HepG2 (cell line): Measurements from ENCODE around the gene ACAD11. TPM values are rescaled to one million over a fixed set of nuclear protein-coding genes. Genes with fewer than 3 reads are reported as not detected.

Experiments used
- ATAC-seq: fragments of 200-7000 bp; cut with Tn5 transposase; 3 replicates; pipeline ENCODE4 v1.9.1; 2020; ENCODE audit warnings: mild to moderate bottlenecking, moderate library complexity
- BruUV-seq: library from RNA; stranded (reverse); fragments of 400-500 nt; replicated peaks from 2 replicates; lab custom pipeline; 2021; lab: Mats Ljungman, UMichigan
- CTCF ChIA-PET: fragments of 300-600 bp; formaldehyde crosslinking; extraction: SDS; loops from one replicate; lab custom pipeline; 2021; ENCODE audit warnings: low total read pairs, inconsistent platforms, low intra/inter-chr PET ratio; lab: Yijun Ruan, JAX
- POLR2A ChIA-PET: fragments of 350-600 bp; sonication (Branson Sonifier 250); formaldehyde crosslinking; loops from one replicate; lab custom pipeline; 2020; ENCODE audit warnings: antibody characterized with exemption, inconsistent platforms; lab: Yijun Ruan, JAX
- DNase-seq: peaks from one replicate; pipeline ENCODE4 v3.0.0-alpha.2; 2015; ENCODE audit warnings: low spot score
- FAIRE-seq: peaks from 3 replicates; lab custom pipeline; 2011; peaks lifted over from hg19 to GRCh38; lab: Jason Lieb, UNC
- H2AFZ ChIP-seq: one replicate; pipeline ENCODE4 v1.6.1; 2011; ENCODE audit warnings: low read length, inconsistent platforms
- H3K27ac ChIP-seq: fragments of 300-600 bp; 3 replicates; pipeline ENCODE4 v1.8.0; 2011; ENCODE audit warnings: mixed run types, mild to moderate bottlenecking, mixed read lengths, low read length, inconsistent platforms; ENCODE audit not compliant: insufficient read depth; ENCODE audit errors: extremely low read length
- H3K27me3 ChIP-seq, 2 experiments: fragments of 200-600 bp in 1 of 2; 2 replicates in 1 of 2; 3 replicates in 1 of 2; pipeline versions ENCODE4 v1.6.0 to v1.8.0; 2011; ENCODE audit warnings: low read length in 2 of 2, mild to moderate bottlenecking in 2 of 2, moderate library complexity in 2 of 2, inconsistent platforms in 1 of 2; ENCODE audit not compliant: insufficient read depth in 2 of 2, control insufficient read depth in 1 of 2
- H3K36me3 ChIP-seq, 2 experiments: fragments of 200-600 bp in 1 of 2; replicated peaks in 1 of 2; 2 replicates in 1 of 2; 3 replicates in 1 of 2; pipeline versions ENCODE4 v1.5.1 to v1.8.0; 2011; ENCODE audit warnings: low read length in 2 of 2, inconsistent platforms in 1 of 2; ENCODE audit not compliant: insufficient read depth in 2 of 2, control insufficient read depth in 1 of 2
- H3K4me1 ChIP-seq: 2 replicates; pipeline ENCODE4 v1.5.1; 2012; ENCODE audit warnings: low read length, inconsistent platforms; ENCODE audit not compliant: insufficient read depth
- H3K4me2 ChIP-seq: 2 replicates; pipeline ENCODE4 v1.6.0; 2011; ENCODE audit warnings: low read depth, low read length, inconsistent platforms
- H3K4me3 ChIP-seq, 3 experiments: fragments of 200-600 bp in 1 of 3; sonication (generic), shearing (Covaris generic) in 1 of 3; replicated peaks in 1 of 3; 2 replicates each; pipeline ENCODE4 v1.5.1; 2011 to 2016; ENCODE audit warnings: low read length in 3 of 3, inconsistent platforms in 2 of 3, low read depth in 2 of 3, mild to moderate bottlenecking in 2 of 3, control low read depth in 1 of 3, mixed read lengths in 1 of 3; ENCODE audit not compliant: insufficient read depth in 1 of 3
- H3K79me2 ChIP-seq: one replicate; pipeline ENCODE4 v1.6.1; 2011; ENCODE audit warnings: low read length, inconsistent platforms; ENCODE audit not compliant: insufficient read depth
- H3K9ac ChIP-seq: 2 replicates; pipeline ENCODE4 v1.6.0; 2011; ENCODE audit warnings: mild to moderate bottlenecking, low read depth, low read length, inconsistent platforms; ENCODE audit not compliant: insufficient read depth
- H3K9me3 ChIP-seq: 2 replicates; pipeline ENCODE4 v1.5.1; 2012; ENCODE audit warnings: mild to moderate bottlenecking, low read length
- H4K20me1 ChIP-seq: 2 replicates; pipeline ENCODE4 v1.6.0; 2011; ENCODE audit warnings: inconsistent platforms, mild to moderate bottlenecking, low read length, moderate library complexity; ENCODE audit not compliant: insufficient read depth
- ARNT ChIP-seq: fragments of 450-650 bp; IDR thresholded peaks from 2 replicates; pipeline ENCODE4 v1.6.1; 2017
- SRSF9 ChIP-seq: fragments of 200-400 bp; formaldehyde crosslinking; IDR thresholded peaks from 2 replicates; pipeline ENCODE4 v1.6.1; 2018; ENCODE audit warnings: borderline replicate concordance, mild to moderate bottlenecking, low read depth, low read length; ENCODE audit not compliant: insufficient read depth, poor library complexity, severe bottlenecking
- TCF7 ChIP-seq: sonication (generic); IDR thresholded peaks from 2 replicates; pipeline ENCODE4 v1.6.1; 2016; ENCODE audit warnings: antibody characterized with exemption, low read depth
- TOPORS ChIP-seq: sonication (generic); formaldehyde crosslinking; IDR thresholded peaks from 2 replicates; pipeline ENCODE4 v1.8.0; 2023; ENCODE audit warnings: mild to moderate bottlenecking, missing genetic modification reagents
- XRCC5 ChIP-seq: fragments of 200-400 bp; formaldehyde crosslinking; optimal IDR thresholded peaks from 2 replicates; pipeline ENCODE3; 2017; ENCODE audit warnings: mild to moderate bottlenecking, low read length
- ZNF124 ChIP-seq: sonication (generic); formaldehyde crosslinking; IDR thresholded peaks from 2 replicates; pipeline ENCODE4 v1.4.0; 2020; ENCODE audit warnings: missing genetic modification reagents
- ZNF382 ChIP-seq: sonication (generic); formaldehyde crosslinking; IDR thresholded peaks from 2 replicates; pipeline ENCODE4 v1.5.0; 2020; ENCODE audit warnings: missing genetic modification reagents, mild to moderate bottlenecking, borderline replicate concordance
- ZNF644 ChIP-seq: IDR thresholded peaks from 2 replicates; pipeline ENCODE4 v1.6.1; 2016; ENCODE audit warnings: low read depth
- ZNF713 ChIP-seq: sonication (generic); formaldehyde crosslinking; IDR thresholded peaks from 2 replicates; pipeline ENCODE4 v1.4.0; 2020; ENCODE audit warnings: mild to moderate bottlenecking, missing genetic modification reagents
- ZNF75D ChIP-seq: sonication (generic); formaldehyde crosslinking; IDR thresholded peaks from 2 replicates; pipeline ENCODE4 v1.8.1; 2023; ENCODE audit warnings: missing genetic modification reagents, mild to moderate bottlenecking, borderline replicate concordance
- ZNF83 ChIP-seq: sonication (generic); formaldehyde crosslinking; IDR thresholded peaks from 2 replicates; pipeline ENCODE4 v1.4.0; 2020; ENCODE audit warnings: missing genetic modification reagents, mild to moderate bottlenecking, borderline replicate concordance
- WGBS: methylation state at CpG from one replicate; pipeline ENCODE4 v1.1.6; 2017; ENCODE audit warnings: low lambda C conversion rate; 5-methylcytosine and 5-hydroxymethylcytosine counted together
- in situ Hi-C: cut with HindIII; loops from 2 replicates; pipeline ENCODE4 v1.10.0; 2017; ENCODE audit warnings: low pct_unique_long_range_greater_than_20kb; ENCODE audit not compliant: extremely low pct_ligation_motif_present
- intact Hi-C: fragments of 100-400 bp; cut with micrococcal nuclease; formaldehyde crosslinking; loops from one replicate; pipeline ENCODE4 v1.10.0; 2022; ENCODE audit not compliant: unreplicated experiment
- polyA plus RNA-seq, 8 experiments: library from polyadenylated mRNA; depleted of rRNA in 3 of 8; stranded (reverse) in 7 of 8; unstranded in 1 of 8; fragments of >200 nt; fragmentation: Illumina TruSeq in 4 of 8; extraction: Trizol in 4 of 8; gene quantifications; 2 replicates each; pipeline versions ENCODE4 v1.2.1 to v1.2.3, GENCODE V29; 2011 to 2016; ENCODE audit warnings: low read depth in 4 of 8, missing spikeins in 1 of 8, mixed read lengths in 1 of 8; ENCODE audit not compliant: insufficient read depth in 1 of 8
- total RNA-seq, 5 experiments: library from RNA; depleted of rRNA; stranded (reverse); fragments of >200 nt; fragmentation: Illumina TruSeq; extraction: Trizol; gene quantifications; 2 replicates each; pipeline ENCODE4 v1.2.3, GENCODE V29; 2016; ENCODE audit warnings: low read depth in 1 of 5
- TF ChIP-seq, protein P1 (sequence below): sonication (generic); formaldehyde crosslinking; IDR thresholded peaks from 2 replicates; pipeline ENCODE4 v1.4.0; 2020; ENCODE audit warnings: mild to moderate bottlenecking, missing genetic modification reagents
- TF ChIP-seq, protein P2 (sequence below): sonication (generic); formaldehyde crosslinking; IDR thresholded peaks from 2 replicates; pipeline ENCODE4 v1.4.0; 2020; ENCODE audit warnings: low read depth, missing genetic modification reagents
- TF ChIP-seq, protein P3 (sequence below): sonication (generic); formaldehyde crosslinking; IDR thresholded peaks from 2 replicates; pipeline ENCODE4 v1.4.0; 2020; ENCODE audit warnings: missing genetic modification reagents
- TF ChIP-seq, protein P4 (sequence below): sonication (generic); formaldehyde crosslinking; IDR thresholded peaks from 2 replicates; pipeline ENCODE4 v1.5.1; 2020; ENCODE audit warnings: mild to moderate bottlenecking, moderate library complexity, missing genetic modification reagents

ACAD11 gene
- total and polyA plus RNA-seq, 2 of the 13 experiments (the other 11 are each of a cell fraction or from before 2014, with no cell fraction given): 30.6 to 56.9 TPM

DNA sequence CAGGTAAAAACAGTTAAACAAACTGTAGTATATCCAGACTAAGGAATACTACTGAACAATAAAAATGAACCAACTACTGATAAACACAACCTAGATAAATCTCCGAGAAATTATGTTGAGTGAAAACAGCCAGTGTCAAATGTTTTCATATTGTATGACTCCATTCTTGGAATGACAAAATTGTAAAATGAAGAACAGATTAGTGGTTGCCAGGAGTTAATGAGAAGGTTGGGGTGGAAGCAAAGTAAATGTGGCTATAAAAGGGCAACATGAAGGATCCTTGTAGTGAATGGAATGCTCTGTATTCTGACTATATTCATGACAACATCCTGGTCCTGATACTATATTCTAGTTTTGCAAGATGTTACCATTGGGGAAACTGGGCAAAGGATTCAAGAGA lies 90.0 kb downstream of the ACAD11 start:
- TF ChIP-seq, protein P1, sequence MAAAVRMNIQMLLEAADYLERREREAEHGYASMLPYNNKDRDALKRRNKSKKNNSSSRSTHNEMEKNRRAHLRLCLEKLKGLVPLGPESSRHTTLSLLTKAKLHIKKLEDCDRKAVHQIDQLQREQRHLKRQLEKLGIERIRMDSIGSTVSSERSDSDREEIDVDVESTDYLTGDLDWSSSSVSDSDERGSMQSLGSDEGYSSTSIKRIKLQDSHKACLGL: no peak
- TF ChIP-seq ARNT: no peak
- TF ChIP-seq XRCC5: no peak
- TF ChIP-seq ZNF124: no peak
- TF ChIP-seq ZNF644: no peak
- no peak for TF ChIP-seq SRSF9
- TF ChIP-seq, protein P2, sequence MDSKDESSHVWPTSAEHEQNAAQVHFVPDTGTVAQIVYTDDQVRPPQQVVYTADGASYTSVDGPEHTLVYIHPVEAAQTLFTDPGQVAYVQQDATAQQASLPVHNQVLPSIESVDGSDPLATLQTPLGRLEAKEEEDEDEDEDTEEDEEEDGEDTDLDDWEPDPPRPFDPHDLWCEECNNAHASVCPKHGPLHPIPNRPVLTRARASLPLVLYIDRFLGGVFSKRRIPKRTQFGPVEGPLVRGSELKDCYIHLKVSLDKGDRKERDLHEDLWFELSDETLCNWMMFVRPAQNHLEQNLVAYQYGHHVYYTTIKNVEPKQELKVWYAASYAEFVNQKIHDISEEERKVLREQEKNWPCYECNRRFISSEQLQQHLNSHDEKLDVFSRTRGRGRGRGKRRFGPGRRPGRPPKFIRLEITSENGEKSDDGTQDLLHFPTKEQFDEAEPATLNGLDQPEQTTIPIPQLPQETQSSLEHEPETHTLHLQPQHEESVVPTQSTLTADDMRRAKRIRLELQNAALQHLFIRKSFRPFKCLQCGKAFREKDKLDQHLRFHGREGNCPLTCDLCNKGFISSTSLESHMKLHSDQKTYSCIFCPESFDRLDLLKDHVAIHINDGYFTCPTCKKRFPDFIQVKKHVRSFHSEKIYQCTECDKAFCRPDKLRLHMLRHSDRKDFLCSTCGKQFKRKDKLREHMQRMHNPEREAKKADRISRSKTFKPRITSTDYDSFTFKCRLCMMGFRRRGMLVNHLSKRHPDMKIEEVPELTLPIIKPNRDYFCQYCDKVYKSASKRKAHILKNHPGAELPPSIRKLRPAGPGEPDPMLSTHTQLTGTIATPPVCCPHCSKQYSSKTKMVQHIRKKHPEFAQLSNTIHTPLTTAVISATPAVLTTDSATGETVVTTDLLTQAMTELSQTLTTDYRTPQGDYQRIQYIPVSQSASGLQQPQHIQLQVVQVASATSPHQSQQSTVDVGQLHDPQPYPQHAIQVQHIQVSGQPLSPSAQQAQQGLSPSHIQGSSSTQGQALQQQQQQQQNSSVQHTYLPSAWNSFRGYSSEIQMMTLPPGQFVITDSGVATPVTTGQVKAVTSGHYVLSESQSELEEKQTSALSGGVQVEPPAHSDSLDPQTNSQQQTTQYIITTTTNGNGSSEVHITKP: no peak
- TF ChIP-seq ZNF382 (CRISPR knock-in tag): no peak
- no peak for TF ChIP-seq ZNF713 (CRISPR knock-in tag)
- no peak for TF ChIP-seq TOPORS (CRISPR knock-in tag)
- TF ChIP-seq, protein P3, sequence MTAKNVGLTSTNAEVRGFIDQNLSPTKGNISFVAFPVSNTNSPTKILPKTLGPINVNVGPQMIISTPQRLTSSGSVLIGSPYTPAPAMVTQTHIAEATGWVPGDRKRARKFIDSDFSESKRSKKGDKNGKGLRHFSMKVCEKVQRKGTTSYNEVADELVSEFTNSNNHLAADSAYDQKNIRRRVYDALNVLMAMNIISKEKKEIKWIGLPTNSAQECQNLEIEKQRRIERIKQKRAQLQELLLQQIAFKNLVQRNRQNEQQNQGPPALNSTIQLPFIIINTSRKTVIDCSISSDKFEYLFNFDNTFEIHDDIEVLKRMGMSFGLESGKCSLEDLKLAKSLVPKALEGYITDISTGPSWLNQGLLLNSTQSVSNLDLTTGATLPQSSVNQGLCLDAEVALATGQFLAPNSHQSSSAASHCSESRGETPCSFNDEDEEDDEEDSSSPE (CRISPR knock-in tag): no peak
- no peak for TF ChIP-seq ZNF75D (CRISPR knock-in tag)
- TF ChIP-seq, protein P4, sequence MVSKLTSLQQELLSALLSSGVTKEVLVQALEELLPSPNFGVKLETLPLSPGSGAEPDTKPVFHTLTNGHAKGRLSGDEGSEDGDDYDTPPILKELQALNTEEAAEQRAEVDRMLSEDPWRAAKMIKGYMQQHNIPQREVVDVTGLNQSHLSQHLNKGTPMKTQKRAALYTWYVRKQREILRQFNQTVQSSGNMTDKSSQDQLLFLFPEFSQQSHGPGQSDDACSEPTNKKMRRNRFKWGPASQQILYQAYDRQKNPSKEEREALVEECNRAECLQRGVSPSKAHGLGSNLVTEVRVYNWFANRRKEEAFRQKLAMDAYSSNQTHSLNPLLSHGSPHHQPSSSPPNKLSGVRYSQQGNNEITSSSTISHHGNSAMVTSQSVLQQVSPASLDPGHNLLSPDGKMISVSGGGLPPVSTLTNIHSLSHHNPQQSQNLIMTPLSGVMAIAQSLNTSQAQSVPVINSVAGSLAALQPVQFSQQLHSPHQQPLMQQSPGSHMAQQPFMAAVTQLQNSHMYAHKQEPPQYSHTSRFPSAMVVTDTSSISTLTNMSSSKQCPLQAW: no peak
- TF ChIP-seq TCF7: no peak
- no peak for TF ChIP-seq ZNF83 (CRISPR knock-in tag)
- Histone ChIP-seq H3K4me3 (no peak overlapping the region), H3K27me3 (no peaks in the 10 kb centered on the region), H3K4me2 (no peak overlapping the region), H3K9me3 (no peaks in the 10 kb centered on the region), H3K36me3 (peaks cover 2 to 13% of the 10 kb centered on the region in 2 experiments; a peak in 2 of 5 replicates), H2AFZ (no peak overlapping the region), H4K20me1 (no peaks in the 10 kb centered on the region), H3K79me2 (no peaks in the 10 kb centered on the region), H3K4me1 (no peaks in the 10 kb centered on the region), H3K27ac (no peak overlapping the region), H3K9ac (no peak overlapping the region)
- FAIRE-seq (no peak), DNase-seq (no peak), ATAC-seq (no peak)
- 100% methylated on average over 1 of the region's 1 CpG for WGBS
- in situ Hi-C loops (no loop called here), intact Hi-C loops (no loop called here)
- BruUV-seq: no TSS peak
- ChIA-PET POLR2A (no interaction called here), CTCF (no interaction called here)
